DND-41 (cell line): Measurements from ENCODE around the gene UBA5.
"Not testable (repeated sequence)": the region's sequence is repeated elsewhere in the genome, so short reads cannot be mapped to it uniquely, and the experiment has no call there.

Experiments
- ATAC-seq: fragments of 200-7000 bp; cut with Tn5 transposase; 3 replicates; pipeline ENCODE4 v1.9.1; 2021; ENCODE audit warnings: low read depth; ENCODE audit not compliant: insufficient read depth
- DNase-seq: peaks from one replicate; pipeline ENCODE4 v3.0.0-alpha.2; 2020
- H2AFZ ChIP-seq: 2 replicates; pipeline ENCODE4 v1.6.0; 2012; ENCODE audit warnings: low read depth, low read length
- H3K27ac ChIP-seq: 2 replicates; pipeline ENCODE4 v1.5.1; 2012; ENCODE audit warnings: low read length, inconsistent platforms
- H3K27me3 ChIP-seq: fragments of 200-600 bp; sonication (generic); 2 replicates; pipeline ENCODE4 v1.6.0; 2012; ENCODE audit warnings: low read length, mild to moderate bottlenecking, inconsistent platforms; ENCODE audit not compliant: insufficient read depth, poor library complexity
- H3K36me3 ChIP-seq: 2 replicates; pipeline ENCODE4 v1.5.1; 2012; ENCODE audit warnings: low read length, inconsistent platforms; ENCODE audit not compliant: insufficient read depth
- H3K4me1 ChIP-seq: 2 replicates; pipeline ENCODE4 v1.5.1; 2012; ENCODE audit warnings: mild to moderate bottlenecking, low read length; ENCODE audit not compliant: insufficient read depth
- H3K4me2 ChIP-seq: 2 replicates; pipeline ENCODE4 v1.6.0; 2012; ENCODE audit warnings: mild to moderate bottlenecking, moderate library complexity, low read length, inconsistent platforms; ENCODE audit not compliant: insufficient read depth
- H3K4me3 ChIP-seq, 2 experiments: fragments of 200-600 bp in 1 of 2; shearing (Covaris generic) in 1 of 2; 2 replicates each; pipeline ENCODE4 v1.5.1; 2012 to 2016; ENCODE audit warnings: inconsistent platforms in 2 of 2, low read length in 2 of 2, mild to moderate bottlenecking in 2 of 2, low read depth in 1 of 2, moderate library complexity in 1 of 2
- H3K79me2 ChIP-seq: 2 replicates; pipeline ENCODE4 v1.6.0; 2012; ENCODE audit warnings: low read length, inconsistent platforms; ENCODE audit not compliant: insufficient read depth
- H3K9ac ChIP-seq: 2 replicates; pipeline ENCODE4 v1.6.0; 2012; ENCODE audit warnings: low read depth, mild to moderate bottlenecking, inconsistent platforms, low read length, moderate library complexity
- H3K9me3 ChIP-seq: 2 replicates; pipeline ENCODE4 v1.5.1; 2012; ENCODE audit warnings: low read length, moderate library complexity, mild to moderate bottlenecking, inconsistent platforms; ENCODE audit not compliant: insufficient read depth, severe bottlenecking
- H4K20me1 ChIP-seq: 2 replicates; pipeline ENCODE4 v1.6.0; 2012; ENCODE audit warnings: low read length; ENCODE audit not compliant: insufficient read depth
- CTCF ChIP-seq: IDR thresholded peaks from 2 replicates; pipeline ENCODE4 v1.5.1; 2012; ENCODE audit warnings: borderline replicate concordance, low read length, moderate library complexity, mild to moderate bottlenecking; ENCODE audit not compliant: poor library complexity, severe bottlenecking; ENCODE audit errors: extremely low read depth
- EZH2 ChIP-seq: IDR thresholded peaks from 3 replicates; pipeline ENCODE4 v1.6.1; 2012; ENCODE audit warnings: borderline replicate concordance, low read depth, mild to moderate bottlenecking, moderate library complexity, low read length, inconsistent platforms; ENCODE audit not compliant: severe bottlenecking

Gene UBA5

GRCh38 chr3:132630612-132631011, 29.5 kb upstream of the UBA5 start:
- no peak for DNase-seq
- Histone ChIP-seq H3K9ac (no peak overlapping the region), H4K20me1 (no peaks in the 10 kb centered on the region), H3K4me3 (no peak overlapping the region), H3K4me2 (no peak overlapping the region), H3K4me1 (no peaks in the 10 kb centered on the region), H3K27ac (no peak overlapping the region), H3K27me3 (no peaks in the 10 kb centered on the region), H3K79me2 (no peaks in the 10 kb centered on the region), H2AFZ (no peak overlapping the region), H3K9me3 (no peaks in the 10 kb centered on the region), H3K36me3 (peaks cover 12% of the 10 kb centered on the region; the same call in 1 of the 2 replicates)
- no peak for ATAC-seq
- no peak for TF ChIP-seq EZH2
- no peak for TF ChIP-seq CTCF

- Histone ChIP-seq H3K9ac (no peak overlapping the region), H3K36me3 (peaks cover 12% of the 10 kb centered on the region), H3K4me3 (no peak overlapping the region), H2AFZ (no peak overlapping the region), H3K4me2 (no peak overlapping the region), H3K4me1 (no peaks in the 10 kb centered on the region), H3K79me2 (no peaks in the 10 kb centered on the region), H3K27me3 (no peaks in the 10 kb centered on the region), H3K9me3 (no peaks in the 10 kb centered on the region), H3K27ac (no peak overlapping the region), H4K20me1 (no peaks in the 10 kb centered on the region)
- DNase-seq = no peak
- TF ChIP-seq CTCF (no peak), EZH2 (no peak)
- no peak for ATAC-seq
Observed at GRCh38 chr3:132635052-132635451, 25.1 kb upstream of the UBA5 start.

GRCh38 chr3:132637590-132637989, 22.5 kb upstream of the UBA5 start:
- H3K36me3 ChIP-seq = peaks cover 12% of the 10 kb centered on the region
- ATAC-seq (no peak), DNase-seq (no peak)
- H3K4me2 ChIP-seq = no peak overlapping the region
- H3K4me1 ChIP-seq = no peaks in the 10 kb centered on the region
- H3K4me3 ChIP-seq = no peak overlapping the region
- H3K9ac ChIP-seq = no peak overlapping the region
- TF ChIP-seq CTCF = no peak
- no peak for TF ChIP-seq EZH2
- H3K79me2 ChIP-seq = no peaks in the 10 kb centered on the region
- H3K27ac ChIP-seq = no peak overlapping the region
- H4K20me1 ChIP-seq = no peaks in the 10 kb centered on the region
- no peaks in the 10 kb centered on the region for H3K9me3 ChIP-seq
- no peaks in the 10 kb centered on the region for H3K27me3 ChIP-seq
- H2AFZ ChIP-seq = no peak overlapping the region

GRCh38 chr3:132638706-132639105, 21.4 kb upstream of the UBA5 start:
- DNase-seq (no peak), ATAC-seq (no peak)
- H3K9me3 ChIP-seq = no peaks in the 10 kb centered on the region
- H2AFZ ChIP-seq = no peak overlapping the region
- no peaks in the 10 kb centered on the region for H3K27me3 ChIP-seq
- H3K9ac ChIP-seq = no peak overlapping the region
- no peaks in the 10 kb centered on the region for H3K4me1 ChIP-seq
- no peak overlapping the region for H3K4me3 ChIP-seq
- H3K27ac ChIP-seq = no peak overlapping the region
- TF ChIP-seq EZH2 (no peak), CTCF (no peak)
- H3K36me3 ChIP-seq = peaks cover 12% of the 10 kb centered on the region
- H3K4me2 ChIP-seq = no peak overlapping the region
- no peaks in the 10 kb centered on the region for H3K79me2 ChIP-seq
- H4K20me1 ChIP-seq = no peaks in the 10 kb centered on the region

GRCh38 chr3:132641427-132641826, 18.7 kb upstream of the UBA5 start:
- H3K4me2 ChIP-seq, H3K27ac ChIP-seq, H3K79me2 ChIP-seq, H4K20me1 ChIP-seq, H3K27me3 ChIP-seq, H3K4me3 ChIP-seq, ATAC-seq, H3K4me1 ChIP-seq, H2AFZ ChIP-seq, H3K9ac ChIP-seq, DNase-seq, H3K9me3 ChIP-seq: not testable (repeated sequence)
- peaks cover 12% of the 10 kb centered on the region for H3K36me3 ChIP-seq
